ENCODE data around the gene CPT2. TPM values are rescaled to one million over a fixed set of nuclear protein-coding genes. Genes with fewer than 3 reads are reported as not detected.
A peak's percentile ranks its signal among the peaks of the same experiment; 100 is the strongest.

Gene CPT2
- polyA plus RNA-seq, 2 of the 4 experiments (the other 2 are of a cell fraction): 5.9 to 8.4 TPM

DNA sequence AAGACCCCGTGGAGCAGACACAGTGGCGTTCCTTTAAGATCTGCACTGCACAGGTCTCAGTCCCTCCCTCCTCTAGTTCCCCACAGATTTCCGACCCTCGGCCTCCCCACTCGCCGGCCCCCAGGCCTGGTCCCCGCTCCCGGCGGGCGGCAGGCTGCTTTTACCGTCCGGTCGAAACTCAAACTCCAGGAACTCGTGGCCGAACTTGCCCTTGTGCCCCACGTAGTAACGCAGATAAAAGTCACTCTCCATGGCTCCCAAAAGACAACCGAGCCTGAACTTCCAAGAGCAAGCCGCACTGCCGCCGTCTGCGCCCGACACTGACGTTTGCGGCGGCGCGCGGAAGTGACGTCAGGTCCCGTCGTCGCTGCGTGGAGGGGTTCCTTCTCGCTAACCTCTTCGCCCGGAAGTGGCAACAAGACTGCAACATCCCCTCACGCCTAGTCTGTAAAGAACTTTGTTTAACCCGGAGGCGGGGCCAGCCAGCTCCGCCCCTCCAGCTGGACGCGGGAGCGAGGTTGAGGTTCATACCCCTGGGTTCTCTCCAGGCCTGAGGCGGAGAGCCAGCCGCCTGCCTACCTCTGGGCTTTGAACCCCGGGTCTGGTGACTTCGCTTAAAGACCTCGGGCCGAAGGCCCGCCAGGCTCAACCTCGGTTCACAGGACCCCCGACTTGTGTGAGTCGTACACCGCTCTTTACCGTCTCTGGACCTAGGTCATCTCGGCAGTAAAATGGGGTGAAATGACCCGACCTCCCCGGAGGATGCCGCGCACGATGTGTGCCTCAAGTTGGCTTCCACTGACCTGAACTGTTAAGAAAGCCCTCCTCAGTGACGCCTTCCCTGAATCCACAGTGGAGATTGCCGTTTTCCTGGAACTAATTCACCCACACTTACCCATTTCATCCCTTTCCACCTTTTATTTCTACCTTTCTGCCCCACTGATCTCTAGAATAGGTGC is 41.9 kb downstream of the CPT2 start, which contains the start of gene MAGOH (continued):
- TF ChIP-seq JUN (IDR thresholded peaks at IDR 0.05) (peak; percentile 25 to 68; a peak in 2 of 5 replicates), NPAS2 (CRISPR knock-in tag; IDR thresholded peaks at IDR 0.05; ENCODE audit: borderline replicate concordance) (no peak), CBX2 (IDR thresholded peaks at IDR 0.05; ENCODE audit: borderline replicate concordance, low read depth) (no peak), ZSCAN20 (CRISPR knock-in tag; IDR thresholded peaks at IDR 0.05) (no peak), TFCP2L1 (CRISPR knock-in tag; IDR thresholded peaks at IDR 0.05) (no peak)
- TF ChIP-seq, protein P1, sequence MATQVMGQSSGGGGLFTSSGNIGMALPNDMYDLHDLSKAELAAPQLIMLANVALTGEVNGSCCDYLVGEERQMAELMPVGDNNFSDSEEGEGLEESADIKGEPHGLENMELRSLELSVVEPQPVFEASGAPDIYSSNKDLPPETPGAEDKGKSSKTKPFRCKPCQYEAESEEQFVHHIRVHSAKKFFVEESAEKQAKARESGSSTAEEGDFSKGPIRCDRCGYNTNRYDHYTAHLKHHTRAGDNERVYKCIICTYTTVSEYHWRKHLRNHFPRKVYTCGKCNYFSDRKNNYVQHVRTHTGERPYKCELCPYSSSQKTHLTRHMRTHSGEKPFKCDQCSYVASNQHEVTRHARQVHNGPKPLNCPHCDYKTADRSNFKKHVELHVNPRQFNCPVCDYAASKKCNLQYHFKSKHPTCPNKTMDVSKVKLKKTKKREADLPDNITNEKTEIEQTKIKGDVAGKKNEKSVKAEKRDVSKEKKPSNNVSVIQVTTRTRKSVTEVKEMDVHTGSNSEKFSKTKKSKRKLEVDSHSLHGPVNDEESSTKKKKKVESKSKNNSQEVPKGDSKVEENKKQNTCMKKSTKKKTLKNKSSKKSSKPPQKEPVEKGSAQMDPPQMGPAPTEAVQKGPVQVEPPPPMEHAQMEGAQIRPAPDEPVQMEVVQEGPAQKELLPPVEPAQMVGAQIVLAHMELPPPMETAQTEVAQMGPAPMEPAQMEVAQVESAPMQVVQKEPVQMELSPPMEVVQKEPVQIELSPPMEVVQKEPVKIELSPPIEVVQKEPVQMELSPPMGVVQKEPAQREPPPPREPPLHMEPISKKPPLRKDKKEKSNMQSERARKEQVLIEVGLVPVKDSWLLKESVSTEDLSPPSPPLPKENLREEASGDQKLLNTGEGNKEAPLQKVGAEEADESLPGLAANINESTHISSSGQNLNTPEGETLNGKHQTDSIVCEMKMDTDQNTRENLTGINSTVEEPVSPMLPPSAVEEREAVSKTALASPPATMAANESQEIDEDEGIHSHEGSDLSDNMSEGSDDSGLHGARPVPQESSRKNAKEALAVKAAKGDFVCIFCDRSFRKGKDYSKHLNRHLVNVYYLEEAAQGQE (IDR thresholded peaks at IDR 0.05): no peak

- FAIRE-seq (no peak), DNase-seq (ENCODE audit: low read depth in 1 of 2, low spot score in 1 of 2) (no peak), ATAC-seq (no peak)
- no peak for TF ChIP-seq HES2 (IDR thresholded peaks at IDR 0.05)
- TF ChIP-seq ZFP36 (IDR thresholded peaks at IDR 0.05; ENCODE audit: borderline replicate concordance, partially characterized antibody): peak; percentile 37
- Histone ChIP-seq H3K27ac (no peak overlapping the region), H3K9me3 (no peaks in the 10 kb centered on the region), H3K4me1 (peaks cover 11% of the 10 kb centered on the region; the same call in 2 of the 3 replicates), H3K4me3 (no peak overlapping the region), H3K4me2 (no peak overlapping the region)
- WGBS (ENCODE audit: missing lambda C conversion rate): 68% methylated on average over 2 of the region's 2 CpGs
- ChIA-PET POLR2A (no interaction called here), CTCF (no interaction called here)
Observed at GRCh38 chr1:53241828-53242227, 45.2 kb downstream of the CPT2 start.

GRCh38 chr1:53242381-53242780 is 45.8 kb downstream of the CPT2 start:
- CTCF ChIA-PET: no interaction called here
- DNase-seq (ENCODE audit: low read depth in 1 of 2, low spot score in 1 of 2): no peak
- Histone ChIP-seq H3K4me2 (no peak overlapping the region), H3K4me1 (peaks cover 6% of the 10 kb centered on the region; the same call in 1 of the 3 replicates), H3K9me3 (no peaks in the 10 kb centered on the region), H3K27ac (no peak overlapping the region), H3K4me3 (no peak overlapping the region)
- no peak for ATAC-seq
- POLR2A ChIA-PET: no interaction called here
- no peak for FAIRE-seq
- WGBS (ENCODE audit: missing lambda C conversion rate): 86% methylated on average over 4 of the region's 4 CpGs
- no peak for TF ChIP-seq RARB (CRISPR knock-in tag; IDR thresholded peaks at IDR 0.05)
- TF ChIP-seq RNF2 (IDR thresholded peaks at IDR 0.05; ENCODE audit: borderline replicate concordance, low read depth): no peak
- TF ChIP-seq RAD21 (conservative IDR thresholded peaks at IDR 0.05 in 1 of 2, IDR thresholded peaks at IDR 0.05 in 1 of 2): no peak
- no peak for TF ChIP-seq SREBF2 (IDR thresholded peaks at IDR 0.05)
- no peak for TF ChIP-seq EHMT2 (IDR thresholded peaks at IDR 0.05; ENCODE audit: low read depth)
- TF ChIP-seq EHF (CRISPR knock-in tag; IDR thresholded peaks at IDR 0.05): no peak
- TF ChIP-seq POLR2AphosphoS2 (conservative IDR thresholded peaks at IDR 0.05; ENCODE audit: low read length): no peak
- TF ChIP-seq HOXA7 (CRISPR knock-in tag; IDR thresholded peaks at IDR 0.05): no peak
- TF ChIP-seq NPAS2 (CRISPR knock-in tag; IDR thresholded peaks at IDR 0.05; ENCODE audit: borderline replicate concordance): no peak
- no peak for TF ChIP-seq POLR2A (IDR thresholded peaks at IDR 0.05; ENCODE audit: low read length)
- no peak for TF ChIP-seq ZSCAN20 (CRISPR knock-in tag; IDR thresholded peaks at IDR 0.05)
- TF ChIP-seq JUN (IDR thresholded peaks at IDR 0.05): no peak
- no peak for TF ChIP-seq HES2 (IDR thresholded peaks at IDR 0.05)
- TF ChIP-seq FOSB (CRISPR knock-in tag; IDR thresholded peaks at IDR 0.05): no peak
- no peak for TF ChIP-seq NR3C1 (IDR thresholded peaks at IDR 0.05)
- TF ChIP-seq, protein P2, sequence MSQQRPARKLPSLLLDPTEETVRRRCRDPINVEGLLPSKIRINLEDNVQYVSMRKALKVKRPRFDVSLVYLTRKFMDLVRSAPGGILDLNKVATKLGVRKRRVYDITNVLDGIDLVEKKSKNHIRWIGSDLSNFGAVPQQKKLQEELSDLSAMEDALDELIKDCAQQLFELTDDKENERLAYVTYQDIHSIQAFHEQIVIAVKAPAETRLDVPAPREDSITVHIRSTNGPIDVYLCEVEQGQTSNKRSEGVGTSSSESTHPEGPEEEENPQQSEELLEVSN (IDR thresholded peaks at IDR 0.05; ENCODE audit: borderline replicate concordance, low read depth): no peak
- no peak for TF ChIP-seq PBX3 (IDR thresholded peaks at IDR 0.05)
- TF ChIP-seq CEBPB (IDR thresholded peaks at IDR 0.05): no peak
- no peak for TF ChIP-seq SMC3 (IDR thresholded peaks at IDR 0.05)

All from A549 (cell line).